Measurements from ENCODE around the gene RFC4. TPM values are rescaled to one million over a fixed set of nuclear protein-coding genes. Genes with fewer than 3 reads are reported as not detected.

The RFC4 gene
- total and polyA plus RNA-seq, 2 donors (not counting 3 experiments of a cell fraction or from before 2014, with no cell fraction given), result 6.2 to 33.7 TPM

DNA sequence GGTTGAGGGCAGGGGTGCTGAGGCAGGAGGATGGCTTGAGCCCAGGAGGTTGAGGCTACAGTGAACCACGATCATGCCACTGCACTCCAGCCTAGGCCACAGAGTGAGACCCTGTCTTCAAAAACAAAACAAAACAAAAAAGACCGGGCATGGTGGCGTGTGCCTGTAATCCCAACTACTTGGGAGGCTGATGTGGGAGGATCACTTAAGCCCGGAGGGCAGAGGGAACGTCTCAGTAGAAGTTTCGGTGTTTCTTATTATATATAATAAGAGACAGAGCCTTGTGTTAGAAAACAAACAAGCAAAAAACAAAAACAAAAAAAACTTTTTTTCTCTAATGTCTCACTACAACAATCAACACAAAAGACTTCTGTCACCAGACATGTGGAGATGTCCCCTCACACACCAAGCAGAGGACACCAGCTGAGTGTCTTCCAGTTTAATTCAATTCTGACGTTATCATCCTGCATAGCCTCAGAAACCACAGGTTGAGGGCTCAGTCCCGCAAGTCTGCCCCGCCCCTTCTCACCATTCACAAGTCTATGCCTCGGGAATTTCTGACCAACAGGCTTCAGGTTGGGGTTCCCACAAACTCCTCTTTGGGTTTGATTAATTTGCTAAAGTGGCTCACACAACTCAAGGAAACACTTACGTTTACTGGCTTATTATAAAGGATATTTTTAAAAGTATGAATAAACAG is 46.9 kb downstream of the RFC4 start:
- intact Hi-C loops (cut with micrococcal nuclease), result no loop called here
- dilution Hi-C loops (cut with MboI; ENCODE audit: extremely low pct_ligation_motif_present, low sequenced_read_pairs), result no loop called here
- ChIA-PET POLR2A (no interaction called here), CTCF (no interaction called here)
- no peaks in the 10 kb centered on the region for H3K36me3 ChIP-seq (ENCODE audit: control insufficient read depth in 2 of 2, extremely low read depth in 1 of 2, insufficient read depth in 2 of 2, low read length in 2 of 2)
- no TSS peak for BruUV-seq (replicated peaks)
- FAIRE-seq (no peak), DNase-seq (ENCODE audit: low read depth, low spot score) (no peak)
- H3K27me3 ChIP-seq (ENCODE audit: control insufficient read depth in 2 of 2, insufficient read depth in 2 of 2, low read length in 2 of 2), result no peaks in the 10 kb centered on the region
- no peak overlapping the region for H3K4me2 ChIP-seq (ENCODE audit: insufficient read depth, low read length)
- no peaks in the 10 kb centered on the region for H3K9me1 ChIP-seq (replicated peaks; ENCODE audit: control insufficient read depth, extremely low read depth, insufficient read depth, low read length)
- no peaks in the 10 kb centered on the region for H4K20me1 ChIP-seq (replicated peaks; ENCODE audit: control insufficient read depth, extremely low read depth, insufficient read depth, low read length)
- no peaks in the 10 kb centered on the region for H3K4me1 ChIP-seq (ENCODE audit: control insufficient read depth, extremely low read depth, insufficient read depth, low read length)
- H2AFZ ChIP-seq (ENCODE audit: low read depth, low read length), result no peak overlapping the region
- TF ChIP-seq, protein P1, sequence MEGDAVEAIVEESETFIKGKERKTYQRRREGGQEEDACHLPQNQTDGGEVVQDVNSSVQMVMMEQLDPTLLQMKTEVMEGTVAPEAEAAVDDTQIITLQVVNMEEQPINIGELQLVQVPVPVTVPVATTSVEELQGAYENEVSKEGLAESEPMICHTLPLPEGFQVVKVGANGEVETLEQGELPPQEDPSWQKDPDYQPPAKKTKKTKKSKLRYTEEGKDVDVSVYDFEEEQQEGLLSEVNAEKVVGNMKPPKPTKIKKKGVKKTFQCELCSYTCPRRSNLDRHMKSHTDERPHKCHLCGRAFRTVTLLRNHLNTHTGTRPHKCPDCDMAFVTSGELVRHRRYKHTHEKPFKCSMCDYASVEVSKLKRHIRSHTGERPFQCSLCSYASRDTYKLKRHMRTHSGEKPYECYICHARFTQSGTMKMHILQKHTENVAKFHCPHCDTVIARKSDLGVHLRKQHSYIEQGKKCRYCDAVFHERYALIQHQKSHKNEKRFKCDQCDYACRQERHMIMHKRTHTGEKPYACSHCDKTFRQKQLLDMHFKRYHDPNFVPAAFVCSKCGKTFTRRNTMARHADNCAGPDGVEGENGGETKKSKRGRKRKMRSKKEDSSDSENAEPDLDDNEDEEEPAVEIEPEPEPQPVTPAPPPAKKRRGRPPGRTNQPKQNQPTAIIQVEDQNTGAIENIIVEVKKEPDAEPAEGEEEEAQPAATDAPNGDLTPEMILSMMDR (IDR thresholded peaks at IDR 0.05; ENCODE audit: extremely low read depth in 1 of 2, insufficient read depth in 1 of 2, low read depth in 1 of 2, low read length in 2 of 2), result no peak
- TF ChIP-seq, protein P2, sequence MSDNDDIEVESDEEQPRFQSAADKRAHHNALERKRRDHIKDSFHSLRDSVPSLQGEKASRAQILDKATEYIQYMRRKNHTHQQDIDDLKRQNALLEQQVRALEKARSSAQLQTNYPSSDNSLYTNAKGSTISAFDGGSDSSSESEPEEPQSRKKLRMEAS (IDR thresholded peaks at IDR 0.05; ENCODE audit: insufficient read depth, insufficient read length), result no peak
- no peak overlapping the region for H3K27ac ChIP-seq (ENCODE audit: insufficient read depth, low read depth, low read length)
- H3K9ac ChIP-seq (replicated peaks; ENCODE audit: extremely low read depth, insufficient read depth, low read length), result no peak overlapping the region
- no peak overlapping the region for H3K4me3 ChIP-seq (replicated peaks in 1 of 3; ENCODE audit: insufficient read depth in 1 of 3, low read depth in 1 of 3, low read length in 3 of 3)
- H3K9me3 ChIP-seq (replicated peaks; ENCODE audit: control insufficient read depth, insufficient read depth, low read length), result no peaks in the 10 kb centered on the region
- H3K79me2 ChIP-seq (ENCODE audit: control insufficient read depth, insufficient read depth, low read length), result no peaks in the 10 kb centered on the region

DNA sequence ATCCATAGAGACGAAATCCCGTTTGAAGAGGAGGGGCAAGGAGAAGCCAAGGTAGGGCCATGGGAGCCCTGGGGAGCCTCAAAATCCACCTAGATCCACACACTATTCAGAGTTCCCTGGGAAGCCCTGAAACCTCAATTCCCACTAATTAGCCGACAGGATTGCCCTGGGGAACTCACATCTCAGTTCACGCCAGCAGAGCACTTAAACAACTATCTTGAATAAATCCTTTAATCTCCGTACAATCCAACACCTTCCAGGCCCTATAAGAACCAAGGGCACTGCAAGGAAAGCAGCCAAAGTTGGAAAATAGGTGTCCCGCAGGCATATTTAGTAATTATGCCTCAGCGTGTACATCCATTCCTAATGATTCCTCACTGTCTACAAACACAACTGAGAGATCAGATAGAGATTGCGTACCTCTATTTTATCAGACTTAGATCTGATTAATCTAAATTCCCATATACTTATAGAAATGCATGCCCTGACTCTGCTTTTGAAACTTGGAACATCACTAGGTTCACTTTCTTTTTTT is 48.5 kb downstream of the RFC4 start:
- POLR2A ChIA-PET, result no interaction called here
- H3K9ac ChIP-seq (replicated peaks; ENCODE audit: extremely low read depth, insufficient read depth, low read length), result no peak overlapping the region
- H3K79me2 ChIP-seq (ENCODE audit: control insufficient read depth, insufficient read depth, low read length), result no peaks in the 10 kb centered on the region
- H2AFZ ChIP-seq (ENCODE audit: low read depth, low read length), result no peak overlapping the region
- no peak overlapping the region for H3K27ac ChIP-seq (ENCODE audit: insufficient read depth, low read depth, low read length)
- no TSS peak for BruUV-seq (replicated peaks)
- DNase-seq (ENCODE audit: low read depth, low spot score), result no peak
- no peak for FAIRE-seq
- CTCF ChIA-PET, result no interaction called here
- no peaks in the 10 kb centered on the region for H3K9me3 ChIP-seq (replicated peaks; ENCODE audit: control insufficient read depth, insufficient read depth, low read length)
- dilution Hi-C loops (cut with MboI; ENCODE audit: extremely low pct_ligation_motif_present, low sequenced_read_pairs), result no loop called here
- intact Hi-C loops (cut with micrococcal nuclease), result no loop called here
- no peaks in the 10 kb centered on the region for H3K9me1 ChIP-seq (replicated peaks; ENCODE audit: control insufficient read depth, extremely low read depth, insufficient read depth, low read length)
- H3K36me3 ChIP-seq (ENCODE audit: control insufficient read depth in 2 of 2, extremely low read depth in 1 of 2, insufficient read depth in 2 of 2, low read length in 2 of 2), result no peaks in the 10 kb centered on the region
- H3K4me3 ChIP-seq (replicated peaks in 1 of 3; ENCODE audit: insufficient read depth in 1 of 3, low read depth in 1 of 3, low read length in 3 of 3), result no peak overlapping the region
- H3K4me2 ChIP-seq (ENCODE audit: insufficient read depth, low read length), result no peak overlapping the region
- H4K20me1 ChIP-seq (replicated peaks; ENCODE audit: control insufficient read depth, extremely low read depth, insufficient read depth, low read length), result no peaks in the 10 kb centered on the region
- H3K27me3 ChIP-seq (ENCODE audit: control insufficient read depth in 2 of 2, insufficient read depth in 2 of 2, low read length in 2 of 2), result no peaks in the 10 kb centered on the region
- TF ChIP-seq FOS (IDR thresholded peaks at IDR 0.05; ENCODE audit: borderline replicate concordance, insufficient read depth, low read length) (no peak), EZH2 (IDR thresholded peaks at IDR 0.05; ENCODE audit: borderline replicate concordance, low read depth, low read length, severe bottlenecking) (no peak), POLR2AphosphoS5 (IDR thresholded peaks at IDR 0.05; ENCODE audit: insufficient read depth, low read depth, low read length) (no peak), POLR2A (IDR thresholded peaks at IDR 0.05; ENCODE audit: low read depth, low read length) (no peak), GATA2 (IDR thresholded peaks at IDR 0.05; ENCODE audit: insufficient read depth, insufficient read length, low read depth, low read length) (no peak), MYC (IDR thresholded peaks at IDR 0.05; ENCODE audit: low read depth, low read length) (no peak), JUN (IDR thresholded peaks at IDR 0.05; ENCODE audit: borderline replicate concordance, insufficient read depth, insufficient read length, low read depth) (no peak)
- TF ChIP-seq, protein P2 (IDR thresholded peaks at IDR 0.05; ENCODE audit: insufficient read depth, insufficient read length), result no peak
- TF ChIP-seq, protein P1 (IDR thresholded peaks at IDR 0.05; ENCODE audit: extremely low read depth in 1 of 2, insufficient read depth in 1 of 2, low read depth in 1 of 2, low read length in 2 of 2), result no peak
- peaks cover 4% of the 10 kb centered on the region for H3K4me1 ChIP-seq (ENCODE audit: control insufficient read depth, extremely low read depth, insufficient read depth, low read length)

Measured in endothelial cell of umbilical vein (primary cell).